CD14-positive monocyte (primary cell): ENCODE results near the gene RAD23A. TPM values are rescaled to one million over a fixed set of nuclear protein-coding genes. Genes with fewer than 3 reads are reported as not detected.

Source experiments
- DNase-seq, 3 donors: peaks; one replicate each; pipeline ENCODE4 v3.0.0-alpha.2; 2011 to 2022
- H2AFZ ChIP-seq: 2 replicates; pipeline ENCODE4 v1.6.0; 2012; ENCODE audit warnings: mild to moderate bottlenecking, low read depth, low read length, inconsistent platforms; ENCODE audit not compliant: insufficient read depth, poor library complexity, severe bottlenecking
- H3K27ac ChIP-seq, 2 donors: 1 replicate in 1 of 2; 2 replicates in 1 of 2; pipeline ENCODE4 v1.5.1; 2012 to 2013; ENCODE audit warnings: low read length in 2 of 2, control low read depth in 1 of 2, inconsistent platforms in 1 of 2, low read depth in 1 of 2, mild to moderate bottlenecking in 1 of 2
- H3K27me3 ChIP-seq, 2 donors: one replicate each; pipeline versions ENCODE4 v1.6.0 to v1.6.1; 2011 to 2013; ENCODE audit warnings: low read length in 2 of 2; ENCODE audit not compliant: control insufficient read depth in 2 of 2, insufficient read depth in 2 of 2
- H3K36me3 ChIP-seq, 2 donors: replicated peaks in 1 of 2; 1 replicate in 1 of 2; 2 replicates in 1 of 2; pipeline versions ENCODE4 v1.5.1 to v1.6.1; 2012 to 2013; ENCODE audit warnings: low read length in 2 of 2, control low read depth in 1 of 2, inconsistent platforms in 1 of 2, mild to moderate bottlenecking in 1 of 2; ENCODE audit not compliant: insufficient read depth in 2 of 2, control insufficient read depth in 1 of 2
- H3K4me1 ChIP-seq, 2 donors: 1 replicate in 1 of 2; 2 replicates in 1 of 2; pipeline versions ENCODE4 v1.5.1 to v1.6.1; 2012 to 2013; ENCODE audit warnings: low read length in 2 of 2, control low read depth in 1 of 2, inconsistent platforms in 1 of 2, mild to moderate bottlenecking in 1 of 2, moderate library complexity in 1 of 2; ENCODE audit not compliant: insufficient read depth in 2 of 2, control insufficient read depth in 1 of 2
- H3K4me2 ChIP-seq: replicated peaks from 2 replicates; pipeline ENCODE3; 2012; ENCODE audit warnings: low read length, moderate library complexity, mild to moderate bottlenecking; ENCODE audit not compliant: poor library complexity, severe bottlenecking; ENCODE audit errors: extremely low read depth
- H3K4me3 ChIP-seq, 3 experiments: fragments of 200-600 bp in 1 of 3; sonication (generic) in 1 of 3; replicated peaks in 1 of 3; 1 replicate in 2 of 3; 2 replicates in 1 of 3; pipeline ENCODE4 v1.5.1; 2011 to 2013; ENCODE audit warnings: low read length in 3 of 3, mild to moderate bottlenecking in 3 of 3, control low read depth in 2 of 3, low read depth in 2 of 3, inconsistent platforms in 1 of 3, moderate library complexity in 1 of 3
- H3K79me2 ChIP-seq: 2 replicates; pipeline ENCODE4 v1.6.0; 2012; ENCODE audit warnings: mild to moderate bottlenecking, control low read depth, inconsistent platforms, low read length, moderate library complexity; ENCODE audit not compliant: insufficient read depth
- H3K9ac ChIP-seq: 2 replicates; pipeline ENCODE4 v1.6.0; 2017; ENCODE audit warnings: low read length, mild to moderate bottlenecking; ENCODE audit not compliant: insufficient read depth, poor library complexity, severe bottlenecking
- H3K9me3 ChIP-seq, 2 donors: replicated peaks in 1 of 2; 1 replicate in 1 of 2; 2 replicates in 1 of 2; pipeline versions ENCODE4 v1.5.1 to v1.6.1; 2012 to 2013; ENCODE audit warnings: low read length in 2 of 2, control low read depth in 1 of 2; ENCODE audit not compliant: control insufficient read depth in 1 of 2, insufficient read depth in 1 of 2
- H4K20me1 ChIP-seq: 2 replicates; pipeline ENCODE4 v1.6.0; 2012; ENCODE audit warnings: mild to moderate bottlenecking, low read length, control low read depth, moderate library complexity; ENCODE audit not compliant: insufficient read depth
- H3K27ac Mint-ChIP-seq, 7 donors: one replicate each; pipeline ENCODE4 v1.8.0; 2020; ENCODE audit warnings: mild to moderate bottlenecking in 7 of 7, mixed read lengths in 7 of 7, moderate library complexity in 6 of 7, inconsistent platforms in 2 of 7
- H3K27me3 Mint-ChIP-seq, 3 donors: one replicate each; pipeline ENCODE4 v1.8.0; 2021 to 2022; ENCODE audit warnings: low read depth in 3 of 3, mild to moderate bottlenecking in 3 of 3, mixed read lengths in 3 of 3, moderate library complexity in 3 of 3, inconsistent platforms in 1 of 3
- H3K36me3 Mint-ChIP-seq, 2 donors: one replicate each; pipeline ENCODE4 v1.8.0; 2020; ENCODE audit warnings: mixed read lengths in 2 of 2, inconsistent platforms in 1 of 2, mild to moderate bottlenecking in 1 of 2
- H3K4me1 Mint-ChIP-seq: one replicate; pipeline ENCODE4 v1.8.0; 2020; ENCODE audit warnings: mild to moderate bottlenecking, mixed read lengths
- H3K4me3 Mint-ChIP-seq, 2 donors: one replicate each; pipeline ENCODE4 v1.8.0; 2020; ENCODE audit warnings: mild to moderate bottlenecking in 2 of 2, mixed read lengths in 2 of 2, moderate library complexity in 1 of 2
- H3K9me3 Mint-ChIP-seq, 7 donors: one replicate each; pipeline ENCODE4 v1.8.0; 2020 to 2022; ENCODE audit warnings: mixed read lengths in 7 of 7, mild to moderate bottlenecking in 6 of 7, moderate library complexity in 6 of 7, inconsistent platforms in 2 of 7
- CTCF ChIP-seq: fragments of 200-600 bp; IDR thresholded peaks from one replicate; pipeline ENCODE4 v1.8.0; 2022; ENCODE audit warnings: antibody characterized with exemption, mild to moderate bottlenecking
- WGBS: methylation state at CpG from one replicate; pipeline ENCODE4 v1.1.5; 2013; ENCODE audit warnings: missing lambda C conversion rate; ENCODE audit not compliant: insufficient coverage; 5-methylcytosine and 5-hydroxymethylcytosine counted together
- intact Hi-C, 2 donors: fragments of 100-400 bp; cut with micrococcal nuclease; formaldehyde crosslinking; loops; one replicate each; pipeline versions ENCODE4 v1.15.0 to v1.15.1; 2023
- polyA plus RNA-seq, 3 donors: library from polyadenylated mRNA; depleted of rRNA in 1 of 3; unstranded in 2 of 3; stranded (reverse) in 1 of 3; fragments of 300-500 nt in 2 of 3; fragments of >200 nt in 1 of 3; fragmentation: Illumina TruSeq in 2 of 3; gene quantifications; 1 replicate in 2 of 3; 2 replicates in 1 of 3; pipeline ENCODE4 v1.2.3, GENCODE V29; 2012 to 2021

RAD23A gene
- polyA plus RNA-seq, 3 donors: 45.5 to 88.0 (median 55.3) TPM

GRCh38 chr19:12936582-12936981 is 9.1 kb upstream of the RAD23A start:
- peaks cover 18 to 20% of the 10 kb centered on the region in 2 donors for H3K36me3 ChIP-seq
- H3K27me3 ChIP-seq: no peaks in the 10 kb centered on the region
- H3K4me1 Mint-ChIP-seq: peaks cover 55% of the 10 kb centered on the region
- H3K4me3 Mint-ChIP-seq: no peak overlapping the region
- H2AFZ ChIP-seq: no peak overlapping the region
- H3K27ac Mint-ChIP-seq: peak overlapping the region in 4 of 7 donors; percentile 4 to 56 (median 38)
- peaks cover 35% of the 10 kb centered on the region for H4K20me1 ChIP-seq
- no peak for DNase-seq
- H3K79me2 ChIP-seq: peaks cover 59% of the 10 kb centered on the region
- no peaks in the 10 kb centered on the region for H3K9me3 Mint-ChIP-seq
- no peak overlapping the region for H3K27ac ChIP-seq
- no peaks in the 10 kb centered on the region for H3K9me3 ChIP-seq
- H3K4me3 ChIP-seq: peak overlapping the region in 1 of 3 experiments; percentile 100
- 0% methylated on average over 2 of the region's 7 CpGs for WGBS
- H3K36me3 Mint-ChIP-seq: peaks cover 20 to 22% of the 10 kb centered on the region in 2 donors
- no peak for TF ChIP-seq CTCF
- H3K9ac ChIP-seq: no peak overlapping the region
- peaks cover 58 to 68% of the 10 kb centered on the region in 2 donors for H3K4me1 ChIP-seq
- peaks cover 0 to 2% (median 1%) of the 10 kb centered on the region in 3 donors for H3K27me3 Mint-ChIP-seq
- intact Hi-C loops: loop anchor here (5.0 to 10.0 kb wide), 2 partner anchors 52 to 144 kb away; partner anchors contain the start of genes DNASE2 (in 1 of the 2), JUNB (in 1 of the 2) and KLF1 (in 1 of the 2)
- peak overlapping the region; percentile 94 for H3K4me2 ChIP-seq

- H3K4me3 ChIP-seq: peak overlapping the region; percentile 29 to 100 (median 55)
- 3% methylated on average over 12 of the region's 23 CpGs for WGBS
- peak overlapping the region; percentile 90 to 97 (median 94) for H3K27ac Mint-ChIP-seq
- no peak for TF ChIP-seq CTCF
- peak overlapping the region; percentile 82 to 98 for H3K27ac ChIP-seq
- peaks cover 59% of the 10 kb centered on the region for H3K79me2 ChIP-seq
- H3K4me1 ChIP-seq: peaks cover 54 to 72% of the 10 kb centered on the region in 2 donors
- DNase-seq: peak; percentile 58 to 85 (median 60)
- H3K4me1 Mint-ChIP-seq: peaks cover 58% of the 10 kb centered on the region
- H3K36me3 ChIP-seq: peaks cover 21 to 27% of the 10 kb centered on the region in 2 donors
- H3K27me3 Mint-ChIP-seq: peaks cover 0 to 2% (median 1%) of the 10 kb centered on the region in 3 donors
- peak overlapping the region; percentile 85 for H2AFZ ChIP-seq
- no peaks in the 10 kb centered on the region for H3K9me3 ChIP-seq
- H4K20me1 ChIP-seq: peaks cover 40% of the 10 kb centered on the region
- intact Hi-C loops: loop anchor here (5.0 to 10.0 kb wide), 2 partner anchors 53 to 145 kb away; partner anchors contain the start of genes DNASE2 (in 1 of the 2), JUNB (in 1 of the 2) and KLF1 (in 1 of the 2)
- peak overlapping the region; percentile 68 for H3K9ac ChIP-seq
- peaks cover 27 to 30% of the 10 kb centered on the region in 2 donors for H3K36me3 Mint-ChIP-seq
- peak overlapping the region; percentile 94 for H3K4me2 ChIP-seq
- peak overlapping the region; percentile 86 to 99 for H3K4me3 Mint-ChIP-seq
- H3K27me3 ChIP-seq: no peaks in the 10 kb centered on the region
- no peaks in the 10 kb centered on the region for H3K9me3 Mint-ChIP-seq
These were observed 8.4 kb upstream of the RAD23A start for GRCh38 chr19:12937093-12937926.
